Activated naive CD8-positive, alpha-beta T cell treated with anti-CD3 and anti-CD28 coated beads, Interleukin-2, amount 50 U/mL, for 24 hours (primary cell): ENCODE measurements around the gene PHACTR3.

Experiments
- ATAC-seq: fragments of 150-1000 bp; cut with Tn5 transposase; one replicate; pipeline ENCODE4 v1.10.0; 2021
- DNase-seq: peaks from one replicate; pipeline ENCODE4 v3.0.0; 2021
- H3K27ac Mint-ChIP-seq: one replicate; pipeline ENCODE4 v1.8.0; 2021; ENCODE audit warnings: mild to moderate bottlenecking, mixed read lengths
- H3K27me3 Mint-ChIP-seq: one replicate; pipeline ENCODE4 v1.8.0; 2021; ENCODE audit warnings: mixed read lengths
- H3K36me3 Mint-ChIP-seq: one replicate; pipeline ENCODE4 v1.8.0; 2021; ENCODE audit warnings: low read depth, mixed read lengths
- H3K4me1 Mint-ChIP-seq: one replicate; pipeline ENCODE4 v1.8.0; 2021; ENCODE audit warnings: mixed read lengths
- H3K4me3 Mint-ChIP-seq: one replicate; pipeline ENCODE4 v1.8.0; 2021; ENCODE audit warnings: mild to moderate bottlenecking, moderate library complexity, mixed read lengths
- H3K9me3 Mint-ChIP-seq: one replicate; pipeline ENCODE4 v1.8.0; 2021; ENCODE audit warnings: mixed read lengths

PHACTR3 gene

GRCh38 chr20:59631751-59632540 is 27.6 kb downstream of the PHACTR3 start:
- no peaks in the 10 kb centered on the region for H3K4me1 Mint-ChIP-seq
- no peak overlapping the region for H3K27ac Mint-ChIP-seq
- DNase-seq (no peak), ATAC-seq (no peak)
- no peak overlapping the region for H3K4me3 Mint-ChIP-seq
- H3K9me3 Mint-ChIP-seq = no peaks in the 10 kb centered on the region
- H3K27me3 Mint-ChIP-seq = peaks cover 5% of the 10 kb centered on the region
- H3K36me3 Mint-ChIP-seq = no peaks in the 10 kb centered on the region

- no peak overlapping the region for H3K4me3 Mint-ChIP-seq
- H3K27me3 Mint-ChIP-seq = peaks cover 5% of the 10 kb centered on the region
- no peaks in the 10 kb centered on the region for H3K4me1 Mint-ChIP-seq
- H3K9me3 Mint-ChIP-seq = no peaks in the 10 kb centered on the region
- H3K27ac Mint-ChIP-seq = no peak overlapping the region
- DNase-seq (no peak), ATAC-seq (no peak)
- H3K36me3 Mint-ChIP-seq = no peaks in the 10 kb centered on the region
Measured at GRCh38 chr20:59632541-59633113, 28.3 kb downstream of the PHACTR3 start.

- Mint-ChIP-seq H3K27ac (no peak overlapping the region), H3K36me3 (no peaks in the 10 kb centered on the region), H3K4me1 (no peaks in the 10 kb centered on the region), H3K27me3 (peaks cover 5% of the 10 kb centered on the region), H3K4me3 (no peak overlapping the region), H3K9me3 (no peaks in the 10 kb centered on the region)
- ATAC-seq (no peak), DNase-seq (no peak)
Measured at GRCh38 chr20:59633656-59634251, 29.4 kb downstream of the PHACTR3 start.

- Mint-ChIP-seq H3K9me3 (no peaks in the 10 kb centered on the region), H3K4me3 (no peak overlapping the region), H3K36me3 (no peaks in the 10 kb centered on the region), H3K4me1 (no peaks in the 10 kb centered on the region), H3K27me3 (peaks cover 5% of the 10 kb centered on the region), H3K27ac (no peak overlapping the region)
- ATAC-seq = no peak
- DNase-seq = no peak
Measured at GRCh38 chr20:59634435-59635005, 30.2 kb downstream of the PHACTR3 start.

- no peaks in the 10 kb centered on the region for H3K9me3 Mint-ChIP-seq
- ATAC-seq (no peak), DNase-seq (no peak)
- H3K27ac Mint-ChIP-seq = no peak overlapping the region
- H3K36me3 Mint-ChIP-seq = no peaks in the 10 kb centered on the region
- no peak overlapping the region for H3K4me3 Mint-ChIP-seq
- H3K27me3 Mint-ChIP-seq = peaks cover 5% of the 10 kb centered on the region
- no peaks in the 10 kb centered on the region for H3K4me1 Mint-ChIP-seq
Measured at GRCh38 chr20:59636766-59637370, 32.5 kb downstream of the PHACTR3 start.

GRCh38 chr20:59640267-59640666 is 35.9 kb downstream of the PHACTR3 start:
- Mint-ChIP-seq H3K4me1 (no peaks in the 10 kb centered on the region), H3K27me3 (peaks cover 2% of the 10 kb centered on the region), H3K27ac (no peak overlapping the region), H3K9me3 (no peaks in the 10 kb centered on the region), H3K4me3 (no peak overlapping the region), H3K36me3 (no peaks in the 10 kb centered on the region)
- DNase-seq = no peak
- no peak for ATAC-seq

GRCh38 chr20:59643615-59644061 is 39.3 kb downstream of the PHACTR3 start:
- no peak overlapping the region for H3K4me3 Mint-ChIP-seq
- DNase-seq (no peak), ATAC-seq (no peak)
- no peaks in the 10 kb centered on the region for H3K4me1 Mint-ChIP-seq
- no peaks in the 10 kb centered on the region for H3K9me3 Mint-ChIP-seq
- no peaks in the 10 kb centered on the region for H3K36me3 Mint-ChIP-seq
- no peak overlapping the region for H3K27ac Mint-ChIP-seq
- peaks cover 3% of the 10 kb centered on the region for H3K27me3 Mint-ChIP-seq

- Mint-ChIP-seq H3K27ac (no peak overlapping the region), H3K4me1 (no peaks in the 10 kb centered on the region), H3K27me3 (peaks cover 6% of the 10 kb centered on the region), H3K4me3 (no peak overlapping the region), H3K36me3 (no peaks in the 10 kb centered on the region), H3K9me3 (no peaks in the 10 kb centered on the region)
- DNase-seq (no peak), ATAC-seq (no peak)
Measured at GRCh38 chr20:59644371-59644939, 40.1 kb downstream of the PHACTR3 start.

GRCh38 chr20:59645271-59645670 is 40.9 kb downstream of the PHACTR3 start:
- no peaks in the 10 kb centered on the region for H3K4me1 Mint-ChIP-seq
- peaks cover 6% of the 10 kb centered on the region for H3K27me3 Mint-ChIP-seq
- no peak for ATAC-seq
- no peak overlapping the region for H3K27ac Mint-ChIP-seq
- H3K36me3 Mint-ChIP-seq = no peaks in the 10 kb centered on the region
- H3K9me3 Mint-ChIP-seq = no peaks in the 10 kb centered on the region
- no peak overlapping the region for H3K4me3 Mint-ChIP-seq
- no peak for DNase-seq

GRCh38 chr20:59645761-59646171 is 41.4 kb downstream of the PHACTR3 start:
- no peaks in the 10 kb centered on the region for H3K36me3 Mint-ChIP-seq
- no peaks in the 10 kb centered on the region for H3K4me1 Mint-ChIP-seq
- no peak overlapping the region for H3K27ac Mint-ChIP-seq
- H3K9me3 Mint-ChIP-seq = no peaks in the 10 kb centered on the region
- H3K27me3 Mint-ChIP-seq = peaks cover 10% of the 10 kb centered on the region
- H3K4me3 Mint-ChIP-seq = no peak overlapping the region
- ATAC-seq (no peak), DNase-seq (no peak)

- ATAC-seq (no peak), DNase-seq (no peak)
- H3K27me3 Mint-ChIP-seq = peaks cover 11% of the 10 kb centered on the region
- no peak overlapping the region for H3K27ac Mint-ChIP-seq
- H3K9me3 Mint-ChIP-seq = no peaks in the 10 kb centered on the region
- no peaks in the 10 kb centered on the region for H3K4me1 Mint-ChIP-seq
- H3K36me3 Mint-ChIP-seq = no peaks in the 10 kb centered on the region
- no peak overlapping the region for H3K4me3 Mint-ChIP-seq
Measured at GRCh38 chr20:59646487-59646886, 42.1 kb downstream of the PHACTR3 start.

GRCh38 chr20:59647271-59647670 is 42.9 kb downstream of the PHACTR3 start:
- Mint-ChIP-seq H3K9me3 (no peaks in the 10 kb centered on the region), H3K36me3 (no peaks in the 10 kb centered on the region), H3K27ac (no peak overlapping the region), H3K4me3 (no peak overlapping the region), H3K4me1 (no peaks in the 10 kb centered on the region), H3K27me3 (peaks cover 11% of the 10 kb centered on the region)
- ATAC-seq (no peak), DNase-seq (no peak)

- ATAC-seq (no peak), DNase-seq (no peak)
- no peaks in the 10 kb centered on the region for H3K36me3 Mint-ChIP-seq
- no peak overlapping the region for H3K4me3 Mint-ChIP-seq
- H3K27ac Mint-ChIP-seq = no peak overlapping the region
- H3K27me3 Mint-ChIP-seq = peaks cover 11% of the 10 kb centered on the region
- H3K9me3 Mint-ChIP-seq = no peaks in the 10 kb centered on the region
- H3K4me1 Mint-ChIP-seq = no peaks in the 10 kb centered on the region
Measured at GRCh38 chr20:59648466-59649070, 44.2 kb downstream of the PHACTR3 start.

- Mint-ChIP-seq H3K27ac (no peak overlapping the region), H3K36me3 (no peaks in the 10 kb centered on the region), H3K27me3 (peaks cover 10% of the 10 kb centered on the region), H3K4me3 (no peak overlapping the region), H3K4me1 (no peaks in the 10 kb centered on the region), H3K9me3 (no peaks in the 10 kb centered on the region)
- ATAC-seq (no peak), DNase-seq (no peak)
Measured at GRCh38 chr20:59650418-59650817, 46.1 kb downstream of the PHACTR3 start.
